ENCODE data around the gene CYCS.
A peak's percentile ranks its signal among the peaks of the same experiment; 100 is the strongest.

The CYCS gene

GRCh38 chr7:25093268-25093826 lies 31.7 kb downstream of the CYCS start:
- TF ChIP-seq CTCF (conservative IDR thresholded peaks at IDR 0.05; ENCODE audit: low read depth, low read length), result peak; percentile 97
- peak overlapping the region; percentile 41; the same call in 1 of the 2 replicates for H3K27ac ChIP-seq

GRCh38 chr7:25091779-25092178 lies 33.3 kb downstream of the CYCS start:
- peaks cover 19% of the 10 kb centered on the region for H3K4me1 ChIP-seq (ENCODE audit: low read depth, poor library complexity, severe bottlenecking)
- H3K27ac ChIP-seq, result no peak overlapping the region
- no peak overlapping the region for H3K4me2 ChIP-seq
- no peaks in the 10 kb centered on the region for H3K36me3 ChIP-seq (ENCODE audit: insufficient read depth)
- no peaks in the 10 kb centered on the region for H4K20me1 ChIP-seq (ENCODE audit: insufficient read depth)
- H3K27me3 ChIP-seq (ENCODE audit: insufficient read depth, low read depth), result no peaks in the 10 kb centered on the region
- no peak overlapping the region for H3K4me3 ChIP-seq (IDR thresholded peaks at IDR 0.05; ENCODE audit: insufficient read depth, low read depth, low read length)
- no peak overlapping the region for H3K9ac ChIP-seq
- no peaks in the 10 kb centered on the region for H3K79me2 ChIP-seq (ENCODE audit: insufficient read depth, low read depth)
- TF ChIP-seq CTCF (conservative IDR thresholded peaks at IDR 0.05; ENCODE audit: low read depth, low read length), result no peak
- H2AFZ ChIP-seq (ENCODE audit: low read depth), result no peak overlapping the region

More at GRCh38 chr7:25093268-25093826, 31.7 kb downstream of the CYCS start:
- H3K4me1 ChIP-seq (ENCODE audit: low read depth, poor library complexity, severe bottlenecking), result peaks cover 22% of the 10 kb centered on the region
- no peak overlapping the region for H3K4me3 ChIP-seq (IDR thresholded peaks at IDR 0.05; ENCODE audit: insufficient read depth, low read depth, low read length)
- peak overlapping the region; percentile 91 for H2AFZ ChIP-seq (ENCODE audit: low read depth)
- no peaks in the 10 kb centered on the region for H3K79me2 ChIP-seq (ENCODE audit: insufficient read depth, low read depth)
- peak overlapping the region; percentile 38; the same call in 1 of the 2 replicates for H3K9ac ChIP-seq
- H3K36me3 ChIP-seq (ENCODE audit: insufficient read depth), result no peaks in the 10 kb centered on the region
- no peaks in the 10 kb centered on the region for H4K20me1 ChIP-seq (ENCODE audit: insufficient read depth)
- H3K27me3 ChIP-seq (ENCODE audit: insufficient read depth, low read depth), result no peaks in the 10 kb centered on the region
- H3K4me2 ChIP-seq, result peak overlapping the region; percentile 71

GRCh38 chr7:25091176-25091575 lies 33.9 kb downstream of the CYCS start:
- Histone ChIP-seq H4K20me1 (ENCODE audit: insufficient read depth) (no peaks in the 10 kb centered on the region), H3K27ac (no peak overlapping the region), H2AFZ (ENCODE audit: low read depth) (no peak overlapping the region), H3K4me2 (no peak overlapping the region), H3K36me3 (ENCODE audit: insufficient read depth) (no peaks in the 10 kb centered on the region), H3K4me1 (ENCODE audit: low read depth, poor library complexity, severe bottlenecking) (peaks cover 19% of the 10 kb centered on the region), H3K4me3 (IDR thresholded peaks at IDR 0.05; ENCODE audit: insufficient read depth, low read depth, low read length) (no peak overlapping the region), H3K79me2 (ENCODE audit: insufficient read depth, low read depth) (no peaks in the 10 kb centered on the region), H3K9ac (no peak overlapping the region), H3K27me3 (ENCODE audit: insufficient read depth, low read depth) (no peaks in the 10 kb centered on the region)
- TF ChIP-seq CTCF (conservative IDR thresholded peaks at IDR 0.05; ENCODE audit: low read depth, low read length), result no peak

- Histone ChIP-seq H3K4me2 (no peak overlapping the region), H3K36me3 (ENCODE audit: insufficient read depth) (no peaks in the 10 kb centered on the region), H3K4me3 (IDR thresholded peaks at IDR 0.05; ENCODE audit: insufficient read depth, low read depth, low read length) (no peak overlapping the region), H3K79me2 (ENCODE audit: insufficient read depth, low read depth) (no peaks in the 10 kb centered on the region), H3K27me3 (ENCODE audit: insufficient read depth, low read depth) (no peaks in the 10 kb centered on the region), H3K27ac (no peak overlapping the region), H3K4me1 (ENCODE audit: low read depth, poor library complexity, severe bottlenecking) (peaks cover 19% of the 10 kb centered on the region), H4K20me1 (ENCODE audit: insufficient read depth) (no peaks in the 10 kb centered on the region), H3K9ac (no peak overlapping the region), H2AFZ (ENCODE audit: low read depth) (no peak overlapping the region)
- TF ChIP-seq CTCF (conservative IDR thresholded peaks at IDR 0.05; ENCODE audit: low read depth, low read length), result no peak
Measured at GRCh38 chr7:25090374-25090773, 34.7 kb downstream of the CYCS start.
